Omental fat pad (tissue), 4 donors: ENCODE results near the gene DGKD. TPM values are rescaled to one million over a fixed set of nuclear protein-coding genes. Genes with fewer than 3 reads are reported as not detected.
A peak's percentile ranks its signal among the peaks of the same experiment; 100 is the strongest.

Experiments used
- ATAC-seq: fragments of 150-250 bp; one replicate; pipeline ENCODE4 v1.9.1; 2016; ENCODE audit warnings: mild to moderate bottlenecking, moderate library complexity; ENCODE audit not compliant: low FRiP score
- DNase-seq: peaks from one replicate; pipeline ENCODE4 v3.0.0-alpha.2; 2019; ENCODE audit warnings: low spot score
- CTCF ChIP-seq, 3 donors: fragments of 450-650 bp; IDR thresholded peaks; one replicate each; pipeline ENCODE4 v1.5.1; 2016 to 2017; ENCODE audit warnings: antibody characterized with exemption in 3 of 3, mild to moderate bottlenecking in 3 of 3, moderate library complexity in 2 of 3
- total RNA-seq, 4 donors: library from RNA; depleted of rRNA; stranded (reverse); fragments of >200 nt; gene quantifications; one replicate each; pipeline ENCODE4 v1.1.0, GENCODE V29; 2016

DGKD gene
- total RNA-seq, 4 donors from 2014 or later = 15.3 to 37.5 (median 22.9) TPM

- no peak for TF ChIP-seq CTCF (IDR thresholded peaks at IDR 0.05)
- DNase-seq (no peak), ATAC-seq (no peak)
Measured at GRCh38 chr2:233438573-233439147, 84.4 kb downstream of the DGKD start.

- ATAC-seq (peak; percentile 39), DNase-seq (no peak)
- TF ChIP-seq CTCF (IDR thresholded peaks at IDR 0.05) = no peak
Measured at GRCh38 chr2:233439191-233439590, 84.9 kb downstream of the DGKD start.

GRCh38 chr2:233440314-233440713 lies 86.0 kb downstream of the DGKD start:
- DNase-seq (no peak), ATAC-seq (no peak)
- TF ChIP-seq CTCF (IDR thresholded peaks at IDR 0.05) = no peak

GRCh38 chr2:233440714-233441113 lies 86.4 kb downstream of the DGKD start:
- DNase-seq = no peak
- no peak for ATAC-seq
- TF ChIP-seq CTCF (IDR thresholded peaks at IDR 0.05) = no peak

- TF ChIP-seq CTCF (IDR thresholded peaks at IDR 0.05) = no peak
- ATAC-seq (no peak), DNase-seq (no peak)
Measured at GRCh38 chr2:233441161-233442027, 87.1 kb downstream of the DGKD start.

- no peak for ATAC-seq
- TF ChIP-seq CTCF (IDR thresholded peaks at IDR 0.05) = no peak
- DNase-seq = no peak
Measured at GRCh38 chr2:233442028-233442310, 87.7 kb downstream of the DGKD start.
